NCI-H1694 (cell line): ENCODE data around the gene SLC43A1.

Experiments
- DNase-seq: peaks from one replicate; lab custom pipeline; 2025; lab: John Stamatoyannopoulos, UW

The SLC43A1 gene

GRCh38 chr11:57497303-57498247 lies 17.9 kb downstream of the SLC43A1 start:
- DNase-seq: no peak

DNA sequence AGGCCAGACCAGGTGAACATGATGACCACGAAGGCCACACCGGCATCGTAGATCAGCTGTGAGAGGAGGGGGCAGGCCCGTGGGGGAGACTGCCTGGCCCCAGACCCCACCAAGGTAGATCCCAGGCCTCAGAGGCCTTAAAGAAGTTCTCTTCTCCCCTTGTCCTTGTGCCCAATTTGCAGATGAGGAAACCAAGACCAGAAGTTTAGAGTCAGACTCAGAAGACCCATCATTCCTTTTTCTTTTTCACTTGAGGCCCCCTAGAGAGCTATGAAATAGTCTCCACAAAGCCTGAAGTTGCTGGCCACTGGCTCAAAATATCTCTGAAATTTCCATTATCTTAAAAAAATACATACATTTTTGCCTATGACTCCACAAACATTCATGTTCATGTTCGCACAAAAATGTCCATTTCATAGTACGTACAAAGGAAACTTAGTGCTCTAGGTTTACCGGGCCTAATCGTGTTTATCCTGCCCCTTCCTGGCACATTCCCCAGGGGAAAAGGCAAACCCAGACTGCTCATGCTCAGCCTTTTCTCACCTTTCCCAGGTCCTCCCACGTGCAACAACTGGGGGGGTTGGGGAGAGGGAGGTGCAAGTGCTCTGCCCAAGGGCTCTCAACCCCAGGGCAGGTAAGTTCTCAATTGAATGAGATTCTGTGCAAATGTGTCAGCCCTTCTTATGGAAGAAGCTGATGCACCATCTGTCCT lies 19.2 kb downstream of the SLC43A1 start:
- DNase-seq: no peak

DNA sequence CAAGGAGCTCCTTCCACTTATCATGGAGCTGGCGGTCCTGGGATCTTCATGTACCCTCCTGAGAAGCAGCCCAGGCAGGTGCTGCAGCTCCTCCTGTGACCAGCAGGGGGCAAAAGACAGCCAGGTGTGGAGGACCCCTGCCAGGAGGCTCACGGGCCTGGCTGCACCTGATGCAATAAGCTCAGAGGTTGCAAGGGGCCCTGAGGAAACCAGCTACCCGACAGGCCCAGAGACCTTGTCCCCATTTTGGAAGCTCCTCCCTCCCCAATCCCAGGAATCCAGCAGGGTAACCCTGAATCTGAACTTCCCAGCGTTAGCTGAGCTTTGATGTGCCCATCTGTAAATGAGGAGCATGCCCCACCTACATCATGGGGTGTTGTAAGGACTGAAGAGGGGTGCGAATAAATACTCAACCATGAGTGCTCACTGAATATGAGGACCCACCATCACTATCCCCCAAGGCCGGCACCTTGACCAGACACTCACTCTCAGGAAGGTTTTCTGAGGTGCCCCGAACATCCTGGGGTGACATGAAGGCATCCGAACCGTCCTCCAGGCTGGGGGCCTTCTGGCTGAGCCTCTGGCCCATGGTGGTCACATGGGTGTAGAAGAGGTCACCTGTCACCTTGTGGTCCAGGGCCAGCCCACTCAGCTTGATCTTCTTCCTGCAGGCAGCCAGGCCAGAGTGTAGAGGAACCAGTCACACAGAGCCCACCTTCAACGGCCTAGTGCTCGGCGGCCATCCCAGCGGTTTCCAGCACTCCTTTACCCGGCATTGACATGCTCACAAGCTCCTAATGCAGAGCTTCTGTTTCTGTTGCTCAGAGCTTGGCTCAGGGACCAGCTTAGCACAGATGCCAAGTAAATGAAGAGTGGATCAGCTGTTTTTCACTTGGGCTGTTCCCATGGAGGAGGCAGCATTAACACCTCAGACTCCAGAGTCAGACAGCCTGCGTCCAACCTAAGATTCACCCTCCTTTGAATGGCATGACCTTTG lies 21.7 kb downstream of the SLC43A1 start:
- DNase-seq: no peak

GRCh38 chr11:57491371-57492061 lies 24.0 kb downstream of the SLC43A1 start:
- DNase-seq: no peak

GRCh38 chr11:57490456-57491248 lies 24.9 kb downstream of the SLC43A1 start:
- DNase-seq: no peak

- no peak for DNase-seq
Measured at GRCh38 chr11:57487920-57488659, 27.4 kb downstream of the SLC43A1 start.

DNA sequence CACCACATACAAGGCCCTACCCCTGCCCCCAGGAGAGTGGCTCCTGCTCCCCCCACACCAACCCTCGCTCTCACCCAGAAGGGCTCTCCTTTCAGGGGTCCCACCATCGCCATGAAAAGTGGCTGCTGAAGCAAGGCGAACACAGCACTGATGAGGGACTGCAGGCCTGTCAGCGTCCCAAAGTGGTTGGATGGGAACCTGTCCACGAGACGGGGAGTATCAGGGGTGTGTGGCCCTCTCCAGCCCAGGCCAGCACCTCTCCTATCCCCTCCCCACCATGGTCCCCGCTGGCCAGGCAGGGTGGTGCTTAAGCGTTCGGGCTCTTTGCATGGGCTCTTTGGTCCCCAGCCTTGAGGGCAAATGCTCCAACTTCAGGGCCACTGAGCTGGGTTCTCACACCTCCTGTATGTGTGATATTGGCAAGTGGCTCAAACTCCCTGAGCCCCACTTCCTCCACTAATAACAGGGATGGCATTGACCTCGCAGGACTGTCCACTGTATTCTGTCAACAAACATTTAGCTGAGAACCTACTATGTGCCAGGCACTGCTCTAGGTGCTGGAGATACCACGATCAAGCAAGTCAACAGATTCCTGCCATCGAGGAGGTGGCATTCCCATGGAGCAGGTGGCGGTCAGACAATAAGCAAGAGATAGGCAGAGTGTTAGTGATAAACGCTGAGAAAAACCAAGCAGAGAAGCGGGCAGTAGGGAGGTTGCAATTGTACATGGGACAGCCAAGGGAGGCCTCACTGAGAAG lies 28.3 kb downstream of the SLC43A1 start:
- DNase-seq: no peak

DNA sequence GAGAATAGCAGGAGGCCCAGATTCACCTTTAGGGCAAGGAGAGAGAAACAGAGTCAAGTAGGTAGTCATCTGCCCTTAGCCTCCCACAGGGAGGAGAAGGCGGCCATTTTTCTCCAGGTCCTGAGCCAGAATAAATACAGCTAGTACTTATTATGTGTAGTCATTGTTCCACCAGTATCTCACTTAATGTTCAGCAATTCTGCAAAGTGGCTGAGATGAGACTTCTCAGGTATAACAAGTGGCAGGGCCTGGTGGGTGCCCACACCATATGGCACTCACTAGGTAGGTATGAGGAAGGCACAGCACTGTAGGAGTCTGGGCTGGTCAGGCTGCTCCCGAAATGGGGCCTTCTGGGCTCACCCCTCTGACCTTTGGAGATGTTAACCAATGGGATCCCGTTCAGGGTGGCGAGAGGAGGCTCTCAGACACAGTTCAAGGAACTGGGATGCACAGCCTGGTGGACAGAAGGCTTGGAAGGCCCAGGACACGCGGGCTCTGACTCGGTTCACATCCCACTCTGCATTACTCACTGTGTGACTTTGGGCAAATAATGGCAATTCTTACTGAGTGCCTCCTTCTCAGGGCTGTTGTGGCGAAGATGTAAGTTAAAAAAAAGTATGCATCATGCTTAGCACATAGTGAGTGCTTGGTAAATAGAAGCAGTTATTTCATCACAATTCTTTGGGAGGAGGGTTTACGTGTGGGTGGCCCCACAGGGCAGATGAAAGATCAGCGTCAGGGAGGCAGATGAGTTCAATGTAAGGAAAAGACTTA lies 30.1 kb downstream of the SLC43A1 start:
- DNase-seq: no peak

- DNase-seq: no peak
Measured at GRCh38 chr11:57484141-57484710, 31.3 kb downstream of the SLC43A1 start.

GRCh38 chr11:57483562-57483918 lies 32.0 kb downstream of the SLC43A1 start:
- no peak for DNase-seq

DNA sequence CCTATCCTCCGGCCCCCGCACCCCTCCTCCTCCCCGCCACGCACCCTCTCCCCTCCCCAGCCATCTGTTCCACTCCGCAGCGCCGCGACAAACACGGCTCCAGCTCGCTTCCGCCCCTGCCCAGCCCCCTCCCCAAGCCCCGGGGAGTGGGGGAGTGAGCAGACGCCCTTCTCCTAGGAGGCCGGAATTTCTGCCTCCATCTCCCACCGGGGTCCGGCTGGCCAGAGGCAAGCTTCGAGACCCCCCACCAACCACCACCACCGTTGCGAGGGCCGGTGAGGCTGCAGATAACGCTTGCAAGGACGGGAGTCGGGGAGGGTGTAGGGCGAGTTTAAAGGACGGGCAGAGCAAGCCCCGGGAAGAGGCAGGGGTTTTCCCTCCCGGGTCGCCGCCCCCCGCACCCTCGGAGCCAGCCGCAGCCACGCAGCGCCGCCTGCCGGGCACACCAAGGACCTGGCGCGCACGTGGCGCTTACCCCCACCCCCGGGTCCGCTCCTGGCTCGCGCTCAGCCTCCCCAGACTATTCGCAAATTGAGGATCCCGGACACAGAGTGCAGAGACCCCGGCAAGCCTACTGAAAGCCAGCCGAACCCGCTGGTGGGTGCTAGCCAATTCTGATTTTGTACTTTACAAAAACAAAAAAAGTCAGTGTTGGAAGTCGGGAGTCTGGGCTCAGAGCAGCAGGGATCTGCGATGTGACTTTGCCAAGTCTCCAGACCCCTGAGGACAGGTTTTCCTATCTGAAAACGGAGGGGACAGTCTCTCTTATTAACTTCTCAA lies 32.5 kb downstream of the SLC43A1 start:
- DNase-seq: peak; percentile 38

GRCh38 chr11:57481915-57482781 lies 33.4 kb downstream of the SLC43A1 start:
- DNase-seq: no peak

- no peak for DNase-seq
Measured at GRCh38 chr11:57481315-57481714, 34.2 kb downstream of the SLC43A1 start.

DNA sequence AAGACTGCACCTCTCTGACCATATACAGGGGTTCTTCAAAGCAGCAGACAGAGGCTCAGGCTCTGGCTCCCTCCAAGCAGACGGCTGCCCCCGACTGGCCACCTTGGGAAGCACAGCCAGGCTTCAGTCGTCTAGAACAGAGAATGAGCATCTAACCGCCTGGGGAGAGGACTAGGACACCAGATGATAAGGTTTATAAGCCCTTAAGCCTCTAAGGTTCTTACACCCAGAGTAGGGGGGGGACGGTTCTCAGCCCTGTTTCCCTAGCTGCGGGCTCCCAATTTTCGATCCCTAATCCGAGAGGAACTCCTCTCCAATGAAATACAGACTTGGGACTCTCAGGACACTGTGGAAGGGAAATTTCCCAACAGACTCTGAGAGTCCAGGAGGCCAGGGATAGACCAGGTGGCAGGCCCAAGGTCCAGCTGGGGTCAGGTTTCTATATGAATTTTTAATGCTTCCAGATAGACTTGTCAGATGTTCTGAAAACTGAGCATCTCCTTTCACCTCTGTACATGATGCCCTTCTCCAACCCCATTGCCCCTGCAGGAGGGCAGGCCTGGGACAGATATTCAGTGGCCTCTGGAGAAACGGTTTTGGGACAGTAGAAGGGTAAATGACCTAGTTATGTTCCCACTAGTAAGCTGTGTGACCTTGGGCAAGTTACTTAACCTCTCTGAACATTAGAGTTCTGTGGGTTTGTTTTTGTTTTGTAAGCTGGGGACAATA lies 34.9 kb downstream of the SLC43A1 start:
- peak; percentile 64 for DNase-seq

- DNase-seq: no peak
Measured at GRCh38 chr11:57479911-57480310, 35.6 kb downstream of the SLC43A1 start.
